Measurements from ENCODE around the gene FRMD4B.

FRMD4B gene

DNA sequence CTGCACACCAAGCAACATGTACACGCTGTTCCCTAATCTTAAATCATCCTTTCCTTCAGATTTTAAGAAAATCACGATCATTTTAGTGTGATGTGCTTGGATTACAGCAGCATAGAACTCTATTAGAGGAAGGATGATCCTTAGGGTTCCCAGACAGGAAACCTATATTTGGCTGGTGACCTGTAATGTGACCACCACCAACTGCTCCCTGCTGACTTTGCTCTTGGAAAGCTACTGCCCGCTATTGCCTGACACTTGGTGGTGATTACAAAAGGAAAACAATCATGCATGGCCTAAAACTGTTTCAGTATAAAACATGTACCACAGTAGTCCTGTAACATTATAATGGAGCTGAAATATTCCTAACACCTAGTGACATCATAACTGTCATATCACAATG is 236.3 kb downstream of the FRMD4B start:
- H3K4me3 ChIP-seq (ENCODE audit: low read depth in 1 of 2, low read length in 2 of 2), result no peak overlapping the region
- H3K4me1 ChIP-seq (ENCODE audit: insufficient read depth, low read length), result no peaks in the 10 kb centered on the region
- H3K36me3 ChIP-seq (ENCODE audit: insufficient read depth, low read length), result no peaks in the 10 kb centered on the region
- H3K9ac ChIP-seq (ENCODE audit: low read length), result no peak overlapping the region
- no peak overlapping the region for H3K27ac ChIP-seq (ENCODE audit: low read depth, low read length)
- H3K27me3 ChIP-seq (ENCODE audit: control insufficient read depth in 1 of 2, insufficient read depth in 2 of 2, low read length in 2 of 2), result no peaks in the 10 kb centered on the region
- H3K9me3 ChIP-seq (ENCODE audit: low read length), result no peaks in the 10 kb centered on the region

DNA sequence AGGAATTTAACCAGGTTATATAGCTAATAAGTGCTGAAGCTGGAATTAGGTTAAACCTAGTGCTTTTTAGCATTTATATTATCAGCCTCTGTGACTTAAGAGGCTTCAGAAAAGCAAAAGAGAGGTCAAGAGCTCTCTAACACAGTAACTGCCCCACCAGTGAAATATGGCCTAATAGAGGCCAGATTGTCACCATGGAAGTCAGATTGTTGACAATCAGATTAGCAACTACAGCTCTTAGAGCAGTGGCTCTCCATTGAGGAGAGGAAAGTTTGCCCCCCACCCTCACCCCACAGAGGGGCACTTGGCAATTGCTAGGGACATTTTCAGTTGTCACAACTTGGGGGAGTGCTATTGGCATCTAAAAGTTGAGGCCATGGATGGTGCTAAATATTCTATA is 240.2 kb downstream of the FRMD4B start:
- Histone ChIP-seq H3K4me1 (ENCODE audit: insufficient read depth, low read length) (no peaks in the 10 kb centered on the region), H3K36me3 (ENCODE audit: insufficient read depth, low read length) (no peaks in the 10 kb centered on the region), H3K9me3 (ENCODE audit: low read length) (no peaks in the 10 kb centered on the region), H3K9ac (ENCODE audit: low read length) (no peak overlapping the region), H3K27ac (ENCODE audit: low read depth, low read length) (no peak overlapping the region), H3K27me3 (ENCODE audit: control insufficient read depth in 1 of 2, insufficient read depth in 2 of 2, low read length in 2 of 2) (no peaks in the 10 kb centered on the region), H3K4me3 (ENCODE audit: low read depth in 1 of 2, low read length in 2 of 2) (no peak overlapping the region)

DNA sequence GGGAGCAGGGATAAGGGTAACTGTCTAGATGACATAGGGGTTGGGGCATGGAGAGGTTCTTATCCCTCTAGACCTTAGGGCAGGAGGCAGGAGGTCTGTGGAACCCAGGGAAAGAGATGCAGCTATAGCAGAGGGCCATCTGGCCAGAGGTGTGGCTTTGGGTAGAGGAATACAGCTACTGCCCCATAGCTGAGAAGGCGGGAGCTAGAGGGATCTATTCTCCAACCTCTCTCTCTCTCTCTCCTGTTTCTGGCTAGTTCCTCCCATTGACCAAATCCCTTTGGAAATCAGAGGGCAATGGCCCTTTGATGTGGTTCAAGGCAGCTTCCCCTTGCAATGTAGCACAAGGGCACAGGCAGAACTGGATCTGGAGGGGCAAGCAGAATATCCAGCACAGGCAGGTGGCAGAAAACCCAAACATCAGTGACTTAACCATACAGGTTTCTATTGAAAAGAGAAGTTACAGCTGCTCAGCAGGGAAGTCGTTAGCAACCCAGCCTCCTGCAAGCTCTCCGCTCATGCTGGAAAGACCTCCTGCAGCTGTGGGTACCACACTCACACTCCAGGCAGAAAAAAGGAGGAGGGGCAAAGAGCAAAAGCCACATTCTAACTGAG is 241.2 kb downstream of the FRMD4B start:
- H3K27ac ChIP-seq (ENCODE audit: low read depth, low read length), result no peak overlapping the region
- H3K36me3 ChIP-seq (ENCODE audit: insufficient read depth, low read length), result no peaks in the 10 kb centered on the region
- no peaks in the 10 kb centered on the region for H3K9me3 ChIP-seq (ENCODE audit: low read length)
- H3K27me3 ChIP-seq (ENCODE audit: control insufficient read depth in 1 of 2, insufficient read depth in 2 of 2, low read length in 2 of 2), result no peaks in the 10 kb centered on the region
- H3K9ac ChIP-seq (ENCODE audit: low read length), result no peak overlapping the region
- H3K4me3 ChIP-seq (ENCODE audit: low read depth in 1 of 2, low read length in 2 of 2), result no peak overlapping the region
- H3K4me1 ChIP-seq (ENCODE audit: insufficient read depth, low read length), result no peaks in the 10 kb centered on the region

DNA sequence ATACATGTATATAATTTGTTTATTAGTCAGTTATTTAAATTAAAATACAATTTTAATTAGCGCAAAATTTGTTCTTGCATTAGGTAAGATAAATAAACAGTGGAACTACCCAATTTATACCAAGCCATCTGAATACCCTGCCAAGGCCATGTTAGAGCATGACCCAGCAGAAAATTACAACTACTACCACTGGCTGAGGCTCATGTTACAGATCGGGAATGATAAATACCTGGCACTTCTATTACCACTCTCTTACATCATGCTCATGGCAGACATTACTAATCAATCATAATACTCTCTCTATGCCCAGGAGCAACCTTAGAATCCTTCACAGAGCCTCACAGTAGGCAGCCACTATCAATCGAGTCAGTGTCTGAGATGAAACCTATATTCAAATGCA is 242.3 kb downstream of the FRMD4B start:
- H3K27me3 ChIP-seq (ENCODE audit: control insufficient read depth in 1 of 2, insufficient read depth in 2 of 2, low read length in 2 of 2), result no peaks in the 10 kb centered on the region
- no peak overlapping the region for H3K4me3 ChIP-seq (ENCODE audit: low read depth in 1 of 2, low read length in 2 of 2)
- H3K4me1 ChIP-seq (ENCODE audit: insufficient read depth, low read length), result no peaks in the 10 kb centered on the region
- H3K9me3 ChIP-seq (ENCODE audit: low read length), result no peaks in the 10 kb centered on the region
- H3K9ac ChIP-seq (ENCODE audit: low read length), result no peak overlapping the region
- H3K36me3 ChIP-seq (ENCODE audit: insufficient read depth, low read length), result no peaks in the 10 kb centered on the region
- H3K27ac ChIP-seq (ENCODE audit: low read depth, low read length), result no peak overlapping the region

DNA sequence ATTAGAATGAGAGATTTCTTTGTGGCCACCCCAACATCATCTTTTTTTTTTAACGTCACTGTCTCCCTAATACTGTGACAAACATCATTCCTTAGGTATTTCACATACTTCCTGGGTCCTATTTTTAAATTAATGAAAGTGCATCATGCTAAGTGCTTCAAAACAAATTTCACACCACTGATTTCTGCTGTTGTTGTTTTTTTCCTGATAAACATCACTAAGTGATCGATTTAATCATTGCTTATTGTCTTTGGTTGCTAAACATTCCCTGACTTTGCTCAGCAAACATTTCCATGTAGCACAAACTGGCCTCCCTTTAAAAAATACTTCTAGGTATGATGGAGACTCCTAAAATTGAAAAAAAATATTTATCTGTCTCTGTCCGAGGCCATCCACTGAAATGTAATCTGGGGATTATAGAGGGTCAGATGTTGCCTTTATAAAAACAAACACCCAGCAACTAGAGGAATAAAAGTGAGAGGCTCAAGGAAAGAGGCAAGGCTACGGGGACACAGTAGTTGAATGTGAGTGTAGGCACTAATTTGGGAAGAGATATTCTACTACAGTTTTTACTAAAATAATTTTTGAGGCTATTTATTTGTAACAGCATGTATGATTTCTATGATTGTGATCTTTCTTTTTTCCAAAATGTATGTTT is 243.0 kb downstream of the FRMD4B start:
- Histone ChIP-seq H3K4me3 (ENCODE audit: low read depth in 1 of 2, low read length in 2 of 2) (no peak overlapping the region), H3K36me3 (ENCODE audit: insufficient read depth, low read length) (no peaks in the 10 kb centered on the region), H3K9me3 (ENCODE audit: low read length) (no peaks in the 10 kb centered on the region), H3K27ac (ENCODE audit: low read depth, low read length) (no peak overlapping the region), H3K27me3 (ENCODE audit: control insufficient read depth in 1 of 2, insufficient read depth in 2 of 2, low read length in 2 of 2) (no peaks in the 10 kb centered on the region), H3K9ac (ENCODE audit: low read length) (no peak overlapping the region), H3K4me1 (ENCODE audit: insufficient read depth, low read length) (no peaks in the 10 kb centered on the region)

DNA sequence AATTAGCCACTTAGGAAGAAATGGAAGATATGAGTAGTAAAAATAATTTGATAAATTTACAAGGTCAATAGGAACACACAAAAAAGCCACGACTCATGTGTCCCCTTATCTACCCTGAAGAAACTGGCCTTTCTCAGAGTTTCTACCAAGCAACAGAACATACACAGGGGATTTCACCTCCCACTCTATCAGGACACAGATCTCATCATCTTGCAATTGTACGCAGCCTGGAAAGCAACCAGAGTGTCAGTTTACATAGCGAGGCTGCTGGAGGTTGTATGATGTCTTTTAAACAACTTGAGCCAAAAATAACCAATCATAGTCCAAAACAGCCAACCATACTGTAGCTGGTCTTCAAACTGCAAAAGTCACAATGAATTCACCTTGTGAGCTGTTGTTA is 243.8 kb downstream of the FRMD4B start:
- Histone ChIP-seq H3K9me3 (ENCODE audit: low read length) (no peaks in the 10 kb centered on the region), H3K9ac (ENCODE audit: low read length) (no peak overlapping the region), H3K4me3 (ENCODE audit: low read depth in 1 of 2, low read length in 2 of 2) (no peak overlapping the region), H3K27ac (ENCODE audit: low read depth, low read length) (no peak overlapping the region), H3K4me1 (ENCODE audit: insufficient read depth, low read length) (no peaks in the 10 kb centered on the region), H3K27me3 (ENCODE audit: control insufficient read depth in 1 of 2, insufficient read depth in 2 of 2, low read length in 2 of 2) (no peaks in the 10 kb centered on the region), H3K36me3 (ENCODE audit: insufficient read depth, low read length) (no peaks in the 10 kb centered on the region)

DNA sequence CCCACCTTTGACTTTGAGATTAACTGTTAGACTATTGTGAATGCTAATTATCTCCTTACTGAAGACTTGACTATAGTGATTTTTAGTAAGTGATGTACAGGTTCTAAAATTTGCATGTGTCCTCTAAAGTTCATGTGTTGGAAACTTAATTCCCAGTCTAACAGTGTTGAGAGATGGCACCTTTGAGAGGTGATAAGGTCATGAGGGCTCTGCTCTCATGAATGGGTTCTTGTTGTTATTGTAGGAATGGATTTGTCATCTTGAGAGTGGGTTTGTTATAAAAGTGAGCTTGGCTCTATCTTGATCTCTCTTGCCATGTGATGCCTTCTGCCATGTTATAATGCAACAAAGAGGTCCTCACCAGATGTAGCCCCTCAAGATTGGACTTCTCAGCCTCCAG is 244.6 kb downstream of the FRMD4B start:
- Histone ChIP-seq H3K4me1 (ENCODE audit: insufficient read depth, low read length) (no peaks in the 10 kb centered on the region), H3K9ac (ENCODE audit: low read length) (no peak overlapping the region), H3K9me3 (ENCODE audit: low read length) (no peaks in the 10 kb centered on the region), H3K4me3 (ENCODE audit: low read depth in 1 of 2, low read length in 2 of 2) (no peak overlapping the region), H3K27me3 (ENCODE audit: control insufficient read depth in 1 of 2, insufficient read depth in 2 of 2, low read length in 2 of 2) (no peaks in the 10 kb centered on the region), H3K27ac (ENCODE audit: low read depth, low read length) (no peak overlapping the region), H3K36me3 (ENCODE audit: insufficient read depth, low read length) (no peaks in the 10 kb centered on the region)

DNA sequence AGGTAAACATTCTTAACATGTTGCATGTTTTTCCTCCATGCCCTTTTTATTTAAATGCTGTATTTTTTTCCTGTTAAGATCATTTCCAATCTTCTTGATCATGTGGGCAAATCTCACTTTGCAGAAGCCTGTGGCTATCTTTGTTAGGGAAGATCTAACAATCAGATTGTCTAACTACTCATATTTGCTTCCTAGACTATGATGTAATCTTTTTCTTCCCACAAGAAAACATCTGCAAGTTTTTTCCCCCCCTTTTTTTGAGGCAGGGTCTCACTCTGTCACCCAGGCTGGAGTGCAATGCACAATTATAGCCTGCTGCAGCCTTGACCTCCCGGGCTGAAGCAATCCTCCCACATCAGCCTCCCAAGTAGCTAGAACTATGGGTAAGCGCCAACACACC is 248.5 kb downstream of the FRMD4B start:
- H3K27ac ChIP-seq (ENCODE audit: low read depth, low read length), result no peak overlapping the region
- no peaks in the 10 kb centered on the region for H3K9me3 ChIP-seq (ENCODE audit: low read length)
- H3K4me1 ChIP-seq (ENCODE audit: insufficient read depth, low read length), result no peaks in the 10 kb centered on the region
- no peak overlapping the region for H3K9ac ChIP-seq (ENCODE audit: low read length)
- no peaks in the 10 kb centered on the region for H3K36me3 ChIP-seq (ENCODE audit: insufficient read depth, low read length)
- H3K4me3 ChIP-seq (ENCODE audit: low read depth in 1 of 2, low read length in 2 of 2), result no peak overlapping the region
- no peaks in the 10 kb centered on the region for H3K27me3 ChIP-seq (ENCODE audit: control insufficient read depth in 1 of 2, insufficient read depth in 2 of 2, low read length in 2 of 2)

DNA sequence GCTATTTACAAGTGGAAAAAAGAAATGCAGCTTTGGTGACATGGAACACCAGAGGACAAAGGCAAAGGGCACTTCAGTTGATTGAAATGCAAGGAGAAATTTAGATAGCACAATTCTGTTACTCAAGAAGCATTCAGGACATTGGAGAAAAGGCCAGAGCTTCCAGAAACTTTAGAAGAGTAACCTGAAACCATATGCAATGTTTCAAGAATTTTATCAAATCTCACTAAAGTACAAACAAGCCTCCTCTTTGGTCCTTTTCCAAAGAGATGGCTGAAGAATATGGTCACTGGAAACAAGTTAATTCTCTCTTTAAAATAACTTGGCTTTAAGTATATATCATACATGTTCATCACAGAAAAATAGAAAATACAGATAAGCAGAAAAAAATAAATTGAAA is 248.9 kb downstream of the FRMD4B start:
- Histone ChIP-seq H3K9me3 (ENCODE audit: low read length) (no peaks in the 10 kb centered on the region), H3K27ac (ENCODE audit: low read depth, low read length) (no peak overlapping the region), H3K4me1 (ENCODE audit: insufficient read depth, low read length) (no peaks in the 10 kb centered on the region)

DNA sequence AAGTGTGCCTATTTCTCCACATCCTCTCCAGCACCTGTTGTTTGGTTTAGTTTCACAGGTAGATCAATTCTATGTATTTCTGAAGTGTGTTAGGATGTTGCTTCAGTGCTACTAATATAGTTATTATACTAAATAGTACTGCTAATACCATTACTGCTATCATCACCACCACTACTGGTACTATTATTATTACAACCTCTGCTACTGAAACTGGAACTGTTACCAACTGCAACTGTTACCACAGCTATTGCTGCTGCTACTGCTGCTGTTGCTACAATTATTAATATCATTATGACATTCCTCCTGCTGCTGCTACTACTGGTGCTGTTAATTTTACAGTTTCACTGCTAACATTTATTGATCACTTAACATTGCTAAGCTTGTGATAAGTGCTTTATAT is 255.2 kb downstream of the FRMD4B start:
- Histone ChIP-seq H3K36me3 (ENCODE audit: insufficient read depth, low read length) (no peaks in the 10 kb centered on the region), H3K27ac (ENCODE audit: low read depth, low read length) (no peak overlapping the region), H3K4me1 (ENCODE audit: insufficient read depth, low read length) (no peaks in the 10 kb centered on the region), H3K4me3 (ENCODE audit: low read depth in 1 of 2, low read length in 2 of 2) (no peak overlapping the region), H3K9ac (ENCODE audit: low read length) (no peak overlapping the region), H3K27me3 (ENCODE audit: control insufficient read depth in 1 of 2, insufficient read depth in 2 of 2, low read length in 2 of 2) (no peaks in the 10 kb centered on the region), H3K9me3 (ENCODE audit: low read length) (no peaks in the 10 kb centered on the region)

More for the DNA sequence above, 248.9 kb downstream of the FRMD4B start:
- Histone ChIP-seq H3K36me3 (ENCODE audit: insufficient read depth, low read length) (no peaks in the 10 kb centered on the region), H3K27me3 (ENCODE audit: control insufficient read depth in 1 of 2, insufficient read depth in 2 of 2, low read length in 2 of 2) (no peaks in the 10 kb centered on the region), H3K4me3 (ENCODE audit: low read depth in 1 of 2, low read length in 2 of 2) (no peak overlapping the region), H3K9ac (ENCODE audit: low read length) (no peak overlapping the region)

DNA sequence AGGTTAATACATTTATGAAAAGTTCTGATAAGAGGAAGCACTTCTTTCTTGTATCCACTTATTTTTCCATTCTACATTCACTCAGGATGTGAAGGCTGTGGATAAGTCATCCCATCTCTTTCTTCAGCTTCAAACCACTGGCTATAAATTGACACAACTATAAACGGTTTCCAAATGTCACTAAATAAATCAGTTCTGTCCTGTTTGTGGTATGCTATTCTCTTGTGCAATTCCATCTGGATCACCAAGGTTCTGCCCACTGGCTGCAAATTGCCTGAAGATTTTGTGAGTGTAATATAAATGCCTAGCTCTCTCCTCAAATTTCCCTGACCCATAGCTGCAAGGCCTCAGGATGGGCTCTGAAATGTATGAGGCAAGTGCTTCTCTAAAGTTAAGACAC is 256.4 kb downstream of the FRMD4B start:
- Histone ChIP-seq H3K27ac (ENCODE audit: low read depth, low read length) (no peak overlapping the region), H3K4me1 (ENCODE audit: insufficient read depth, low read length) (no peaks in the 10 kb centered on the region), H3K4me3 (ENCODE audit: low read depth in 1 of 2, low read length in 2 of 2) (no peak overlapping the region), H3K27me3 (ENCODE audit: control insufficient read depth in 1 of 2, insufficient read depth in 2 of 2, low read length in 2 of 2) (no peaks in the 10 kb centered on the region), H3K9ac (ENCODE audit: low read length) (no peak overlapping the region), H3K9me3 (ENCODE audit: low read length) (no peaks in the 10 kb centered on the region), H3K36me3 (ENCODE audit: insufficient read depth, low read length) (no peaks in the 10 kb centered on the region)

DNA sequence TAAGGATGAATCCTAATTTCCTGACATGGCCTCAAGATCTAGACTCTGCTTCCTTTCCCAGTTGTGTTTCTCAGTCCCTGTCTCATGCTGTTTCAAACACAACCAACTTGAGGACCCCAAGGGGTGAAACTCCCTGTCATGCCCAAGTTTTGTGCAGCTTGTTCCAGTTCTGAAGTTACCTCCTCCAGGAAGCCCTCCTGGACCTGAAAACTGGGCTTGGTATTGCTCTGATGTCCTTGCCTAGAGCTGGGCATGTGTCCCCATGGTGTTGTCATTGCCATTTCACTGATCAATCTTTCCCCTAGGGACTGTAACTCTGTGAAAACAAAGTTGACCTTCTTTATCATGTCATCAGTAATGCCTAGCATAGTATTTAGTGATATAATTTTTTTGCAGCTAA is 257.4 kb downstream of the FRMD4B start:
- no peak overlapping the region for H3K27ac ChIP-seq (ENCODE audit: low read depth, low read length)
- no peak overlapping the region for H3K4me3 ChIP-seq (ENCODE audit: low read depth in 1 of 2, low read length in 2 of 2)
- H3K4me1 ChIP-seq (ENCODE audit: insufficient read depth, low read length), result no peaks in the 10 kb centered on the region
- no peaks in the 10 kb centered on the region for H3K36me3 ChIP-seq (ENCODE audit: insufficient read depth, low read length)
- H3K9ac ChIP-seq (ENCODE audit: low read length), result no peak overlapping the region
- no peaks in the 10 kb centered on the region for H3K27me3 ChIP-seq (ENCODE audit: control insufficient read depth in 1 of 2, insufficient read depth in 2 of 2, low read length in 2 of 2)
- no peaks in the 10 kb centered on the region for H3K9me3 ChIP-seq (ENCODE audit: low read length)

Data from muscle layer of colon (tissue), 2 donors.